HG02938 (cell line): Measurements from ENCODE around the gene TBATA.

Experiments used
- ATAC-seq: cut with Tn5 transposase; IDR thresholded peaks from one replicate; pipeline ENCODE4 v1.9.1; 2021; ENCODE audit warnings: mild to moderate bottlenecking, moderate library complexity; ENCODE audit not compliant: unreplicated experiment

TBATA gene

GRCh38 chr10:70785190-70785589 is at the start of gene TBATA:
TSS of gene TBATA (minus strand) at chr10:70785377. CDS start at chr10:70783379, 1,998 bp downstream.
- no peak for ATAC-seq

- no peak for ATAC-seq
Measured at GRCh38 chr10:70834441-70835151, 49.4 kb upstream of the TBATA start.

- ATAC-seq, result no peak
Measured at GRCh38 chr10:70834021-70834420, 48.8 kb upstream of the TBATA start.

GRCh38 chr10:70833601-70834000 is 48.4 kb upstream of the TBATA start:
- no peak for ATAC-seq

GRCh38 chr10:70832852-70833528 is 47.8 kb upstream of the TBATA start:
- ATAC-seq, result no peak

GRCh38 chr10:70832221-70832620 is 47.0 kb upstream of the TBATA start:
- no peak for ATAC-seq

GRCh38 chr10:70830164-70830563 is 45.0 kb upstream of the TBATA start:
- ATAC-seq, result no peak

- ATAC-seq, result no peak
Measured at GRCh38 chr10:70829543-70829942, 44.4 kb upstream of the TBATA start.

GRCh38 chr10:70828923-70829322 is 43.7 kb upstream of the TBATA start:
- no peak for ATAC-seq

- no peak for ATAC-seq
Measured at GRCh38 chr10:70827086-70827757, 42.0 kb upstream of the TBATA start.

- ATAC-seq, result no peak
Measured at GRCh38 chr10:70822076-70822820, 37.1 kb upstream of the TBATA start.

- no peak for ATAC-seq
Measured at GRCh38 chr10:70820976-70821750, 36.0 kb upstream of the TBATA start.

- peak; percentile 21 for ATAC-seq
Measured at GRCh38 chr10:70816220-70816894, 31.2 kb upstream of the TBATA start.

- ATAC-seq, result peak; percentile 81
Measured at GRCh38 chr10:70815504-70816219, 30.5 kb upstream of the TBATA start, which contains the start of gene SGPL1. TSS of gene SGPL1 (plus strand) at chr10:70815948. CDS start at chr10:70816854, 906 bp downstream.

- ATAC-seq, result no peak
Measured at GRCh38 chr10:70814126-70814525, 28.9 kb upstream of the TBATA start.

GRCh38 chr10:70812814-70813213 is 27.6 kb upstream of the TBATA start:
- ATAC-seq, result no peak

- no peak for ATAC-seq
Measured at GRCh38 chr10:70811881-70812280, 26.7 kb upstream of the TBATA start.

- no peak for ATAC-seq
Measured at GRCh38 chr10:70810967-70811366, 25.8 kb upstream of the TBATA start.

- no peak for ATAC-seq
Measured at GRCh38 chr10:70809726-70810125, 24.5 kb upstream of the TBATA start.
